Mesenchymal stem cell (in vitro differentiated cells and primary cell): ENCODE results near the gene ABCA12.
A peak's percentile ranks its signal among the peaks of the same experiment; 100 is the strongest.

Experiments
- DNase-seq: peaks from one replicate; pipeline ENCODE4 v3.0.0-alpha.2; 2013
- H2AFZ ChIP-seq: one replicate; pipeline ENCODE4 v1.6.1; 2013; ENCODE audit warnings: low read depth, mild to moderate bottlenecking, control low read depth, inconsistent platforms, low read length, moderate library complexity
- H2AK5ac ChIP-seq: 2 replicates; pipeline ENCODE4 v1.6.1; 2013; ENCODE audit warnings: low read length, moderate library complexity, mild to moderate bottlenecking, inconsistent platforms; ENCODE audit not compliant: severe bottlenecking
- H2BK120ac ChIP-seq: one replicate; pipeline ENCODE4 v1.6.1; 2013; ENCODE audit warnings: low read depth, mild to moderate bottlenecking, inconsistent platforms, low read length, moderate library complexity
- H2BK12ac ChIP-seq, 2 experiments: one replicate each; pipeline ENCODE4 v1.6.1; 2013; ENCODE audit warnings: inconsistent platforms in 2 of 2, low read length in 2 of 2, mild to moderate bottlenecking in 2 of 2, moderate library complexity in 2 of 2, control low read depth in 1 of 2
- H2BK15ac ChIP-seq: one replicate; pipeline ENCODE4 v1.6.1; 2013; ENCODE audit warnings: mild to moderate bottlenecking, low read depth, inconsistent platforms; ENCODE audit not compliant: poor library complexity, severe bottlenecking
- H2BK5ac ChIP-seq: 2 replicates; pipeline ENCODE4 v1.6.1; 2013; ENCODE audit warnings: low read depth, mild to moderate bottlenecking, low read length, control low read depth, inconsistent platforms; ENCODE audit not compliant: poor library complexity, severe bottlenecking
- H3K14ac ChIP-seq, 2 experiments: one replicate each; pipeline ENCODE4 v1.6.1; 2013; ENCODE audit warnings: inconsistent platforms in 2 of 2, low read length in 2 of 2, control low read depth in 1 of 2, mild to moderate bottlenecking in 1 of 2, moderate library complexity in 1 of 2
- H3K18ac ChIP-seq, 2 experiments: one replicate each; pipeline ENCODE4 v1.6.1; 2013; ENCODE audit warnings: inconsistent platforms in 2 of 2, low read length in 2 of 2, control low read depth in 1 of 2, low read depth in 1 of 2, mild to moderate bottlenecking in 1 of 2
- H3K23ac ChIP-seq, 2 experiments: one replicate each; pipeline ENCODE4 v1.6.1; 2013; ENCODE audit warnings: inconsistent platforms in 2 of 2, low read length in 2 of 2, mild to moderate bottlenecking in 2 of 2, moderate library complexity in 2 of 2, control low read depth in 1 of 2
- H3K27ac ChIP-seq: 2 replicates; pipeline ENCODE4 v1.5.1; 2013; ENCODE audit warnings: mild to moderate bottlenecking, moderate library complexity, low read length, control low read depth, inconsistent platforms; ENCODE audit not compliant: poor library complexity, severe bottlenecking
- H3K27me3 ChIP-seq, 2 experiments: 2 replicates each; pipeline versions ENCODE4 v1.6.1 to v1.7.0; 2013; ENCODE audit warnings: low read length in 2 of 2, mild to moderate bottlenecking in 2 of 2, moderate library complexity in 2 of 2, control low read depth in 1 of 2, inconsistent platforms in 1 of 2; ENCODE audit not compliant: control insufficient read depth in 1 of 2, insufficient read depth in 1 of 2
- H3K36me3 ChIP-seq, 2 experiments: 2 replicates each; pipeline versions ENCODE4 v1.6.1 to v1.7.0; 2013; ENCODE audit warnings: low read length in 2 of 2, control low read depth in 1 of 2, inconsistent platforms in 1 of 2, low read depth in 1 of 2, mild to moderate bottlenecking in 1 of 2; ENCODE audit not compliant: insufficient read depth in 2 of 2, control insufficient read depth in 1 of 2
- H3K4ac ChIP-seq, 2 experiments: one replicate each; pipeline ENCODE4 v1.6.1; 2013; ENCODE audit warnings: inconsistent platforms in 2 of 2, low read length in 2 of 2, mild to moderate bottlenecking in 2 of 2, moderate library complexity in 2 of 2, control low read depth in 1 of 2, low read depth in 1 of 2
- H3K4me1 ChIP-seq: 2 replicates; pipeline ENCODE4 v1.6.1; 2013; ENCODE audit warnings: low read depth, low read length, control low read depth; ENCODE audit not compliant: control insufficient read depth, insufficient read depth
- H3K4me2 ChIP-seq: 2 replicates; pipeline ENCODE4 v1.6.1; 2013; ENCODE audit warnings: low read length, mild to moderate bottlenecking, inconsistent platforms; ENCODE audit not compliant: poor library complexity, severe bottlenecking
- H3K4me3 ChIP-seq, 2 experiments: 2 replicates each; pipeline versions ENCODE4 v1.5.1 to v1.7.0; 2013; ENCODE audit warnings: low read length in 2 of 2, mild to moderate bottlenecking in 2 of 2, control low read depth in 1 of 2, low read depth in 1 of 2; ENCODE audit not compliant: insufficient read depth in 1 of 2
- H3K79me1 ChIP-seq: replicated peaks from 2 replicates; pipeline ENCODE4 v1.6.1; 2013; ENCODE audit warnings: mild to moderate bottlenecking, control low read depth, low read length, inconsistent platforms; ENCODE audit not compliant: poor library complexity, severe bottlenecking
- H3K9ac ChIP-seq: 2 replicates; pipeline ENCODE4 v1.7.0; 2013; ENCODE audit warnings: mild to moderate bottlenecking, low read length, moderate library complexity
- H3K9me3 ChIP-seq: 2 replicates; pipeline ENCODE4 v1.7.0; 2013; ENCODE audit warnings: mild to moderate bottlenecking, low read length; ENCODE audit not compliant: control insufficient read depth
- H4K8ac ChIP-seq: one replicate; pipeline ENCODE4 v1.6.1; 2013; ENCODE audit warnings: inconsistent platforms, mild to moderate bottlenecking, low read length, moderate library complexity
- H4K91ac ChIP-seq: one replicate; pipeline ENCODE4 v1.6.1; 2013; ENCODE audit warnings: mild to moderate bottlenecking, low read length, inconsistent platforms
- WGBS: methylation state at CpG from one replicate; pipeline ENCODE4 v1.1.7; 2013; ENCODE audit warnings: mixed read lengths; 5-methylcytosine and 5-hydroxymethylcytosine counted together

The ABCA12 gene

GRCh38 chr2:215019085-215019484, 119.3 kb downstream of the ABCA12 start:
- H2BK12ac ChIP-seq, result no peak overlapping the region
- 97% methylated on average over 3 of the region's 3 CpGs for WGBS

GRCh38 chr2:215015421-215015820, 123.0 kb downstream of the ABCA12 start:
- DNase-seq, result no peak
- WGBS, result 97% methylated on average over 2 of the region's 3 CpGs
- H2BK120ac ChIP-seq, result no peak overlapping the region
- no peaks in the 10 kb centered on the region for H3K9me3 ChIP-seq
- H3K4me2 ChIP-seq, result no peak overlapping the region
- no peaks in the 10 kb centered on the region for H3K36me3 ChIP-seq
- no peaks in the 10 kb centered on the region for H3K4me1 ChIP-seq
- H4K8ac ChIP-seq, result no peak overlapping the region
- H3K9ac ChIP-seq, result no peak overlapping the region
- H3K4ac ChIP-seq, result no peak overlapping the region
- no peak overlapping the region for H2BK12ac ChIP-seq
- H3K27me3 ChIP-seq, result no peaks in the 10 kb centered on the region
- no peak overlapping the region for H3K4me3 ChIP-seq
- H2AFZ ChIP-seq, result no peak overlapping the region
- H2BK5ac ChIP-seq, result no peak overlapping the region
- H3K14ac ChIP-seq, result no peak overlapping the region
- no peak overlapping the region for H2AK5ac ChIP-seq
- no peak overlapping the region for H3K27ac ChIP-seq
- no peak overlapping the region for H3K23ac ChIP-seq
- H4K91ac ChIP-seq, result no peak overlapping the region
- H2BK15ac ChIP-seq, result no peak overlapping the region
- H3K79me1 ChIP-seq, result no peaks in the 10 kb centered on the region
- H3K18ac ChIP-seq, result no peak overlapping the region

More at GRCh38 chr2:215019085-215019484, 119.3 kb downstream of the ABCA12 start:
- no peak for DNase-seq
- no peak overlapping the region for H3K27ac ChIP-seq
- H3K4me3 ChIP-seq, result no peak overlapping the region
- no peak overlapping the region for H3K23ac ChIP-seq
- H4K8ac ChIP-seq, result no peak overlapping the region
- no peaks in the 10 kb centered on the region for H3K27me3 ChIP-seq
- no peaks in the 10 kb centered on the region for H3K79me1 ChIP-seq
- no peak overlapping the region for H3K4ac ChIP-seq
- H4K91ac ChIP-seq, result no peak overlapping the region
- no peak overlapping the region for H3K4me2 ChIP-seq
- H3K14ac ChIP-seq, result no peak overlapping the region
- H2BK15ac ChIP-seq, result no peak overlapping the region
- H2BK120ac ChIP-seq, result no peak overlapping the region
- H3K4me1 ChIP-seq, result no peaks in the 10 kb centered on the region
- no peaks in the 10 kb centered on the region for H3K9me3 ChIP-seq
- no peaks in the 10 kb centered on the region for H3K36me3 ChIP-seq
- H3K18ac ChIP-seq, result no peak overlapping the region
- H2AFZ ChIP-seq, result no peak overlapping the region
- H3K9ac ChIP-seq, result no peak overlapping the region
- H2AK5ac ChIP-seq, result no peak overlapping the region
- no peak overlapping the region for H2BK5ac ChIP-seq

- WGBS, result no CpG with 5 or more reads among the region's 2 CpGs
These were observed 128.0 kb downstream of the ABCA12 start for GRCh38 chr2:215010390-215010789.

GRCh38 chr2:215003001-215003400, 135.4 kb downstream of the ABCA12 start:
- H3K23ac ChIP-seq, result no peak overlapping the region
- H2AFZ ChIP-seq, result no peak overlapping the region
- no peak overlapping the region for H3K4me3 ChIP-seq
- no peak overlapping the region for H2BK12ac ChIP-seq
- no peaks in the 10 kb centered on the region for H3K9me3 ChIP-seq
- H4K91ac ChIP-seq, result no peak overlapping the region
- H4K8ac ChIP-seq, result no peak overlapping the region
- peak overlapping the region; percentile 71 for H3K9ac ChIP-seq
- no peak overlapping the region for H2BK15ac ChIP-seq
- 45% methylated on average over 3 of the region's 4 CpGs for WGBS
- no peak overlapping the region for H3K27ac ChIP-seq
- no peaks in the 10 kb centered on the region for H3K36me3 ChIP-seq
- no peak overlapping the region for H3K4me2 ChIP-seq
- no peak overlapping the region for H3K14ac ChIP-seq
- H3K4ac ChIP-seq, result no peak overlapping the region
- no peak for DNase-seq
- no peaks in the 10 kb centered on the region for H3K4me1 ChIP-seq
- H3K18ac ChIP-seq, result no peak overlapping the region
- no peak overlapping the region for H2BK5ac ChIP-seq
- H2AK5ac ChIP-seq, result no peak overlapping the region
- H3K79me1 ChIP-seq, result no peaks in the 10 kb centered on the region
- no peaks in the 10 kb centered on the region for H3K27me3 ChIP-seq
- no peak overlapping the region for H2BK120ac ChIP-seq

More at GRCh38 chr2:215010390-215010789, 128.0 kb downstream of the ABCA12 start:
- Histone ChIP-seq H3K4me2 (no peak overlapping the region), H2BK5ac (no peak overlapping the region), H2BK12ac (no peak overlapping the region), H3K9ac (no peak overlapping the region), H4K8ac (no peak overlapping the region), H2AFZ (no peak overlapping the region), H3K4me3 (no peak overlapping the region), H3K14ac (no peak overlapping the region), H2BK120ac (no peak overlapping the region), H3K4me1 (no peaks in the 10 kb centered on the region), H3K9me3 (no peaks in the 10 kb centered on the region), H3K27me3 (no peaks in the 10 kb centered on the region), H3K36me3 (no peaks in the 10 kb centered on the region), H2AK5ac (no peak overlapping the region), H4K91ac (no peak overlapping the region), H2BK15ac (no peak overlapping the region), H3K23ac (no peak overlapping the region), H3K18ac (no peak overlapping the region), H3K4ac (no peak overlapping the region), H3K27ac (no peak overlapping the region), H3K79me1 (no peaks in the 10 kb centered on the region)
- no peak for DNase-seq
